GM23338 (cell line): ENCODE results near the gene MTA1. TPM values are rescaled to one million over a fixed set of nuclear protein-coding genes. Genes with fewer than 3 reads are reported as not detected.

Experiments
- ATAC-seq: fragments of 200-7000 bp; cut with Tn5 transposase; 3 replicates; pipeline ENCODE4 v1.9.1; 2020
- DNase-seq: peaks from one replicate; pipeline ENCODE4 v3.0.0-alpha.2; 2015; ENCODE audit warnings: low spot score
- H2AFZ ChIP-seq: fragments of 200-600 bp; sonication (generic); 2 replicates; pipeline ENCODE4 v1.8.0; 2016; ENCODE audit warnings: antibody characterized with exemption, mild to moderate bottlenecking, moderate library complexity
- H3F3A ChIP-seq: fragments of 200-600 bp; sonication (generic); replicated peaks from 2 replicates; pipeline ENCODE4 v1.8.0; 2017; ENCODE audit warnings: antibody characterized with exemption, mixed run types, low read depth
- H3K27ac ChIP-seq: fragments of 200-600 bp; sonication (generic); 2 replicates; pipeline ENCODE4 v1.6.1; 2016; ENCODE audit warnings: low read depth
- H3K27me3 ChIP-seq: fragments of 200-600 bp; sonication (generic); 2 replicates; pipeline ENCODE4 v1.8.0; 2016; ENCODE audit warnings: mild to moderate bottlenecking, mixed run types, moderate library complexity; ENCODE audit not compliant: insufficient read depth
- H3K36me3 ChIP-seq: fragments of 200-600 bp; sonication (generic); 2 replicates; pipeline ENCODE4 v1.8.0; 2016; ENCODE audit warnings: mild to moderate bottlenecking; ENCODE audit not compliant: insufficient read depth
- H3K4me1 ChIP-seq: fragments of 200-600 bp; sonication (generic); 2 replicates; pipeline ENCODE4 v1.8.0; 2016; ENCODE audit warnings: mild to moderate bottlenecking, moderate library complexity; ENCODE audit not compliant: insufficient read depth
- H3K4me2 ChIP-seq: fragments of 200-600 bp; sonication (generic); 2 replicates; pipeline ENCODE4 v1.7.1; 2017; ENCODE audit warnings: mixed run types
- H3K4me3 ChIP-seq: fragments of 200-600 bp; sonication (generic); 2 replicates; pipeline ENCODE4 v1.6.1; 2016; ENCODE audit warnings: mixed run types
- H3K79me2 ChIP-seq: fragments of 200-600 bp; sonication (generic); replicated peaks from 2 replicates; pipeline ENCODE4 v1.8.0; 2017; ENCODE audit warnings: mild to moderate bottlenecking; ENCODE audit not compliant: insufficient read depth
- H3K9me2 ChIP-seq: fragments of 200-600 bp; sonication (generic); 2 replicates; pipeline ENCODE4 v1.8.0; 2017; ENCODE audit not compliant: insufficient read depth
- H4K20me1 ChIP-seq: fragments of 200-600 bp; sonication (generic); replicated peaks from 2 replicates; pipeline ENCODE4 v1.8.0; 2017; ENCODE audit warnings: mild to moderate bottlenecking; ENCODE audit not compliant: insufficient read depth
- H3K27ac Mint-ChIP-seq: 2 replicates; pipeline ENCODE4 v1.8.0; 2020; ENCODE audit warnings: inconsistent platforms, mild to moderate bottlenecking, moderate library complexity, mixed read lengths
- H3K27me3 Mint-ChIP-seq: 3 replicates; pipeline ENCODE4 v1.8.0; 2022; ENCODE audit warnings: low read depth, mild to moderate bottlenecking, moderate library complexity, mixed read lengths, inconsistent platforms; ENCODE audit not compliant: insufficient read depth, poor library complexity
- H3K36me3 Mint-ChIP-seq: 3 replicates; pipeline ENCODE4 v1.8.0; 2021; ENCODE audit warnings: low read depth, mild to moderate bottlenecking, inconsistent platforms, moderate library complexity, mixed read lengths
- H3K4me1 Mint-ChIP-seq: 3 replicates; pipeline ENCODE4 v1.8.0; 2020; ENCODE audit warnings: mild to moderate bottlenecking, inconsistent platforms, mixed read lengths
- H3K4me3 Mint-ChIP-seq: 3 replicates; pipeline ENCODE4 v1.8.0; 2021; ENCODE audit warnings: moderate library complexity, mild to moderate bottlenecking, inconsistent platforms, mixed read lengths
- H3K9me3 Mint-ChIP-seq: 3 replicates; pipeline ENCODE4 v1.8.0; 2020; ENCODE audit warnings: moderate library complexity, mild to moderate bottlenecking, inconsistent platforms, mixed read lengths
- CREB1 ChIP-seq: fragments of 250-450 bp; sonication (Bioruptor Pico); IDR thresholded peaks from 2 replicates; pipeline ENCODE4 v1.5.0; 2020; ENCODE audit warnings: low read depth, mild to moderate bottlenecking, moderate library complexity
- EZH2 ChIP-seq: fragments of 200-600 bp; sonication (generic); IDR thresholded peaks from one replicate; pipeline ENCODE4 v1.8.0; 2017; ENCODE audit warnings: antibody characterized with exemption, mild to moderate bottlenecking, low read depth; ENCODE audit not compliant: unreplicated experiment
- EZH2phosphoT487 ChIP-seq: fragments of 200-600 bp; sonication (generic); IDR thresholded peaks from one replicate; pipeline ENCODE4 v1.8.1; 2018; ENCODE audit warnings: antibody characterized with exemption; ENCODE audit not compliant: unreplicated experiment
- POLR2AphosphoS5 ChIP-seq: IDR thresholded peaks from 2 replicates; pipeline ENCODE4 v1.6.1; 2016; ENCODE audit warnings: antibody characterized with exemption, low read depth
- ZNF331 ChIP-seq: fragments of 250-450 bp; sonication (Bioruptor Pico); IDR thresholded peaks from 2 replicates; pipeline ENCODE4 v1.5.0; 2020; ENCODE audit warnings: low read depth, mild to moderate bottlenecking, moderate library complexity
- ZNF462 ChIP-seq: fragments of 250-450 bp; sonication (Bioruptor Pico); IDR thresholded peaks from 2 replicates; pipeline ENCODE4 v1.5.0; 2020; ENCODE audit warnings: mild to moderate bottlenecking, moderate library complexity
- polyA plus RNA-seq: library from polyadenylated mRNA; unstranded; fragments of >200 nt; fragmentation: Nextera tagmentation; extraction: Ambion mirVana; gene quantifications from 2 replicates; pipeline ENCODE4 v1.2.1, GENCODE V29; 2016
- total RNA-seq: library from RNA; depleted of rRNA; stranded (reverse); fragments of >200 nt; shearing (Covaris generic); gene quantifications from 2 replicates; pipeline ENCODE4 v1.2.3, GENCODE V29; 2014
- TF ChIP-seq, protein P1 (sequence below): IDR thresholded peaks from one replicate; pipeline ENCODE4 v1.6.1; 2018; ENCODE audit warnings: antibody characterized with exemption; ENCODE audit not compliant: unreplicated experiment
- TF ChIP-seq, protein P2 (sequence below), 2 experiments: fragments of 200-600 bp in 1 of 2; sonication (generic) in 1 of 2; conservative IDR thresholded peaks; 2 replicates each; pipeline versions ENCODE4 v1.5.1 to v1.6.1; 2016 to 2017; ENCODE audit warnings: antibody characterized with exemption in 2 of 2, low read depth in 2 of 2, mild to moderate bottlenecking in 2 of 2, moderate library complexity in 1 of 2

The MTA1 gene
- total and polyA plus RNA-seq, 2 experiments from 2014 or later: 53.3 to 126 TPM

GRCh38 chr14:105464501-105464900, 44.9 kb downstream of the MTA1 start:
- no peaks in the 10 kb centered on the region for H3K9me2 ChIP-seq
- no peaks in the 10 kb centered on the region for H3K27me3 ChIP-seq
- no peak overlapping the region for H3K4me3 ChIP-seq
- no peaks in the 10 kb centered on the region for H3K4me1 ChIP-seq
- Mint-ChIP-seq H3K27me3 (peaks cover 19% of the 10 kb centered on the region), H3K4me3 (no peak overlapping the region), H3K36me3 (peaks cover 37% of the 10 kb centered on the region), H3K9me3 (no peaks in the 10 kb centered on the region; the same call in 2 of the 3 replicates), H3K27ac (no peak overlapping the region), H3K4me1 (peaks cover 2% of the 10 kb centered on the region; the same call in 1 of the 3 replicates)
- no peak overlapping the region for H3K27ac ChIP-seq
- H4K20me1 ChIP-seq: 0 out of 2 replicates have a peak, but pooled peaks cover 5% of the 10 kb centered on the region
- ATAC-seq: no peak
- TF ChIP-seq CREB1 (CRISPR knock-in tag) (no peak), POLR2AphosphoS5 (no peak), ZNF331 (no peak), EZH2phosphoT487 (no peak), EZH2 (no peak), ZNF462 (no peak)
- TF ChIP-seq, protein P1, sequence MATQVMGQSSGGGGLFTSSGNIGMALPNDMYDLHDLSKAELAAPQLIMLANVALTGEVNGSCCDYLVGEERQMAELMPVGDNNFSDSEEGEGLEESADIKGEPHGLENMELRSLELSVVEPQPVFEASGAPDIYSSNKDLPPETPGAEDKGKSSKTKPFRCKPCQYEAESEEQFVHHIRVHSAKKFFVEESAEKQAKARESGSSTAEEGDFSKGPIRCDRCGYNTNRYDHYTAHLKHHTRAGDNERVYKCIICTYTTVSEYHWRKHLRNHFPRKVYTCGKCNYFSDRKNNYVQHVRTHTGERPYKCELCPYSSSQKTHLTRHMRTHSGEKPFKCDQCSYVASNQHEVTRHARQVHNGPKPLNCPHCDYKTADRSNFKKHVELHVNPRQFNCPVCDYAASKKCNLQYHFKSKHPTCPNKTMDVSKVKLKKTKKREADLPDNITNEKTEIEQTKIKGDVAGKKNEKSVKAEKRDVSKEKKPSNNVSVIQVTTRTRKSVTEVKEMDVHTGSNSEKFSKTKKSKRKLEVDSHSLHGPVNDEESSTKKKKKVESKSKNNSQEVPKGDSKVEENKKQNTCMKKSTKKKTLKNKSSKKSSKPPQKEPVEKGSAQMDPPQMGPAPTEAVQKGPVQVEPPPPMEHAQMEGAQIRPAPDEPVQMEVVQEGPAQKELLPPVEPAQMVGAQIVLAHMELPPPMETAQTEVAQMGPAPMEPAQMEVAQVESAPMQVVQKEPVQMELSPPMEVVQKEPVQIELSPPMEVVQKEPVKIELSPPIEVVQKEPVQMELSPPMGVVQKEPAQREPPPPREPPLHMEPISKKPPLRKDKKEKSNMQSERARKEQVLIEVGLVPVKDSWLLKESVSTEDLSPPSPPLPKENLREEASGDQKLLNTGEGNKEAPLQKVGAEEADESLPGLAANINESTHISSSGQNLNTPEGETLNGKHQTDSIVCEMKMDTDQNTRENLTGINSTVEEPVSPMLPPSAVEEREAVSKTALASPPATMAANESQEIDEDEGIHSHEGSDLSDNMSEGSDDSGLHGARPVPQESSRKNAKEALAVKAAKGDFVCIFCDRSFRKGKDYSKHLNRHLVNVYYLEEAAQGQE: no peak
- TF ChIP-seq, protein P2, sequence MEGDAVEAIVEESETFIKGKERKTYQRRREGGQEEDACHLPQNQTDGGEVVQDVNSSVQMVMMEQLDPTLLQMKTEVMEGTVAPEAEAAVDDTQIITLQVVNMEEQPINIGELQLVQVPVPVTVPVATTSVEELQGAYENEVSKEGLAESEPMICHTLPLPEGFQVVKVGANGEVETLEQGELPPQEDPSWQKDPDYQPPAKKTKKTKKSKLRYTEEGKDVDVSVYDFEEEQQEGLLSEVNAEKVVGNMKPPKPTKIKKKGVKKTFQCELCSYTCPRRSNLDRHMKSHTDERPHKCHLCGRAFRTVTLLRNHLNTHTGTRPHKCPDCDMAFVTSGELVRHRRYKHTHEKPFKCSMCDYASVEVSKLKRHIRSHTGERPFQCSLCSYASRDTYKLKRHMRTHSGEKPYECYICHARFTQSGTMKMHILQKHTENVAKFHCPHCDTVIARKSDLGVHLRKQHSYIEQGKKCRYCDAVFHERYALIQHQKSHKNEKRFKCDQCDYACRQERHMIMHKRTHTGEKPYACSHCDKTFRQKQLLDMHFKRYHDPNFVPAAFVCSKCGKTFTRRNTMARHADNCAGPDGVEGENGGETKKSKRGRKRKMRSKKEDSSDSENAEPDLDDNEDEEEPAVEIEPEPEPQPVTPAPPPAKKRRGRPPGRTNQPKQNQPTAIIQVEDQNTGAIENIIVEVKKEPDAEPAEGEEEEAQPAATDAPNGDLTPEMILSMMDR (conservative IDR thresholded peaks at IDR 0.05; ENCODE audit: low read depth in 2 of 2): no peak
- peaks cover 3% of the 10 kb centered on the region; the same call in 1 of the 2 replicates for H3K36me3 ChIP-seq
- no peaks in the 10 kb centered on the region for H3F3A ChIP-seq
- no peak for DNase-seq
- no peak overlapping the region for H3K4me2 ChIP-seq
- H2AFZ ChIP-seq: no peak overlapping the region
- no peaks in the 10 kb centered on the region for H3K79me2 ChIP-seq
